Testis (tissue), 3 donors: ENCODE measurements around the gene TAP1. TPM values are rescaled to one million over a fixed set of nuclear protein-coding genes. Genes with fewer than 3 reads are reported as not detected.
"Not testable (repeated sequence)": the region's sequence is repeated elsewhere in the genome, so short reads cannot be mapped to it uniquely, and the experiment has no call there.

Experiments used
- DNase-seq: peaks from one replicate; pipeline ENCODE4 v3.0.0-alpha.2; 2019
- H3K27ac ChIP-seq, 2 donors: fragments of 200-600 bp; sonication (generic); one replicate each; pipeline ENCODE4 v1.5.1; 2019
- H3K27me3 ChIP-seq: fragments of 200-600 bp; sonication (generic); one replicate; pipeline ENCODE4 v1.5.1; 2019
- H3K36me3 ChIP-seq: fragments of 200-600 bp; sonication (generic); one replicate; pipeline ENCODE4 v1.5.1; 2017; ENCODE audit warnings: low read depth; ENCODE audit errors: missing control alignments
- H3K4me1 ChIP-seq: fragments of 200-600 bp; sonication (generic); one replicate; pipeline ENCODE4 v1.5.1; 2019
- H3K4me3 ChIP-seq, 2 donors: fragments of 200-600 bp; sonication (generic); one replicate each; pipeline ENCODE4 v1.5.1; 2017 to 2019
- H3K9me3 ChIP-seq: fragments of 200-600 bp; sonication (generic); one replicate; pipeline ENCODE4 v1.5.1; 2017
- CTCF ChIP-seq, 3 experiments: fragments of 450-650 bp in 2 of 3; fragments of 200-600 bp in 1 of 3; sonication (generic) in 1 of 3; IDR thresholded peaks; one replicate each; pipeline ENCODE4 v1.5.1; 2016 to 2019; ENCODE audit warnings: antibody characterized with exemption in 3 of 3, mild to moderate bottlenecking in 2 of 3, moderate library complexity in 1 of 3
- POLR2A ChIP-seq: fragments of 450-650 bp; IDR thresholded peaks from one replicate; pipeline ENCODE4 v1.6.1; 2017; ENCODE audit warnings: antibody characterized with exemption, mild to moderate bottlenecking, moderate library complexity
- whole genome bisulfite sequencing, 2 donors: methylation state at CpG; one replicate each; pipeline ENCODE4 v1.1.5; 2018; 5-methylcytosine and 5-hydroxymethylcytosine counted together
- intact Hi-C: fragments of 100-400 bp; cut with DNase I; formaldehyde crosslinking; loops from one replicate; pipeline ENCODE4 v1.15.1; 2023; ENCODE audit warnings: low total_unique reads
- polyA plus RNA-seq: library from polyadenylated mRNA; stranded (reverse); fragments of 350-450 nt; fragmentation: Illumina TruSeq; extraction: RNeasy Lipid Tissue Mini Kit (QIAGEN cat#74804); gene quantifications from one replicate; pipeline ENCODE4 v1.2.3, GENCODE V29; 2014; ENCODE audit warnings: low read depth, low replicate concordance; ENCODE audit not compliant: insufficient read depth
- total RNA-seq, 2 donors: library from RNA; depleted of rRNA; stranded (reverse); fragments of >200 nt; gene quantifications; one replicate each; pipeline ENCODE4 v1.2.3, GENCODE V29; 2016

Gene TAP1
- total and polyA plus RNA-seq, 3 donors from 2014 or later: 45.6 to 58.8 (median 57.4) TPM

- TF ChIP-seq POLR2A: no peak
- no peak for TF ChIP-seq CTCF (IDR thresholded peaks at IDR 0.05)
- Histone ChIP-seq H3K36me3 (no peaks in the 10 kb centered on the region), H3K9me3 (no peaks in the 10 kb centered on the region), H3K27ac (no peak overlapping the region), H3K4me3 (no peak overlapping the region), H3K27me3 (no peaks in the 10 kb centered on the region), H3K4me1 (no peaks in the 10 kb centered on the region)
- intact Hi-C loops: no loop called here
- WGBS, 2 donors: 86 to 97% methylated on average over 2 of the region's 2 CpGs
- no peak for DNase-seq
These were observed 23.1 kb upstream of the TAP1 start for GRCh38 chr6:32876603-32877002.

GRCh38 chr6:32873947-32874346, 20.4 kb upstream of the TAP1 start:
- not testable (repeated sequence) for H3K27me3 ChIP-seq
- 37 to 73% methylated on average over 1 of the region's 1 CpG for WGBS, 2 donors

GRCh38 chr6:32868257-32868788, 14.8 kb upstream of the TAP1 start:
- TF ChIP-seq POLR2A (no peak), CTCF (IDR thresholded peaks at IDR 0.05) (peak; percentile 97 to 99 (median 98))
- intact Hi-C loops: no loop called here
- DNase-seq: peak; percentile 91
- Histone ChIP-seq H3K9me3 (no peaks in the 10 kb centered on the region), H3K27ac (no peak overlapping the region), H3K4me3 (no peak overlapping the region), H3K36me3 (no peaks in the 10 kb centered on the region), H3K4me1 (peaks cover 3% of the 10 kb centered on the region), H3K27me3 (no peaks in the 10 kb centered on the region)
- WGBS, 2 donors: 18 to 19% methylated on average over 5 of the region's 5 CpGs

More at GRCh38 chr6:32873947-32874346, 20.4 kb upstream of the TAP1 start:
- H3K27ac ChIP-seq, intact Hi-C loops, H3K4me3 ChIP-seq, H3K36me3 ChIP-seq, DNase-seq, H3K4me1 ChIP-seq, H3K9me3 ChIP-seq: not testable (repeated sequence)

- WGBS, 2 donors: 39 to 46% methylated on average over 8 of the region's 8 CpGs
- Histone ChIP-seq H3K4me1 (peaks cover 3% of the 10 kb centered on the region), H3K36me3 (no peaks in the 10 kb centered on the region), H3K27me3 (no peaks in the 10 kb centered on the region), H3K27ac (no peak overlapping the region), H3K4me3 (no peak overlapping the region), H3K9me3 (no peaks in the 10 kb centered on the region)
- no peak for TF ChIP-seq POLR2A
- TF ChIP-seq CTCF (IDR thresholded peaks at IDR 0.05): no peak
- intact Hi-C loops: no loop called here
- no peak for DNase-seq
These were observed 14.2 kb upstream of the TAP1 start for GRCh38 chr6:32867554-32868256.

GRCh38 chr6:32867022-32867477, 13.5 kb upstream of the TAP1 start:
- H3K9me3 ChIP-seq: no peaks in the 10 kb centered on the region
- peaks cover 3% of the 10 kb centered on the region for H3K4me1 ChIP-seq
- no peak overlapping the region for H3K4me3 ChIP-seq
- TF ChIP-seq POLR2A (no peak), CTCF (IDR thresholded peaks at IDR 0.05) (no peak)
- 78 to 81% methylated on average over 3 of the region's 3 CpGs for WGBS, 2 donors
- intact Hi-C loops: no loop called here
- no peak for DNase-seq
- H3K36me3 ChIP-seq: no peaks in the 10 kb centered on the region
- no peak overlapping the region for H3K27ac ChIP-seq
- no peaks in the 10 kb centered on the region for H3K27me3 ChIP-seq
